Thyroid gland (tissue), 4 donors: ENCODE measurements around the gene VSTM5. TPM values are rescaled to one million over a fixed set of nuclear protein-coding genes. Genes with fewer than 3 reads are reported as not detected.

ENCODE experiments used
- DNase-seq, 2 donors: peaks; one replicate each; pipeline ENCODE4 v3.0.0-alpha.2; 2019
- H3K27ac ChIP-seq, 3 donors: fragments of 200-600 bp; sonication (generic); 1 replicate in 2 of 3; 2 replicates in 1 of 3; pipeline ENCODE4 v1.5.1; 2016 to 2019; ENCODE audit warnings: mild to moderate bottlenecking in 1 of 3, moderate library complexity in 1 of 3
- H3K27me3 ChIP-seq: fragments of 200-600 bp; sonication (generic); one replicate; pipeline ENCODE4 v1.5.1; 2019
- H3K36me3 ChIP-seq, 2 donors: fragments of 200-600 bp; sonication (generic); one replicate each; pipeline ENCODE4 v1.5.1; 2016 to 2019
- H3K4me1 ChIP-seq, 2 donors: fragments of 200-600 bp; sonication (generic); one replicate each; pipeline ENCODE4 v1.5.1; 2017 to 2019
- H3K4me3 ChIP-seq, 3 donors: fragments of 200-600 bp; sonication (generic); replicated peaks in 1 of 3; 1 replicate in 2 of 3; 2 replicates in 1 of 3; pipeline ENCODE4 v1.5.1; 2016; ENCODE audit warnings: mild to moderate bottlenecking in 1 of 3
- H3K9me3 ChIP-seq: fragments of 200-600 bp; sonication (generic); one replicate; pipeline ENCODE4 v1.5.1; 2017
- POLR2A ChIP-seq, 2 donors: fragments of 450-650 bp; IDR thresholded peaks; one replicate each; pipeline ENCODE4 v1.6.1; 2017; ENCODE audit warnings: antibody characterized with exemption in 2 of 2, mild to moderate bottlenecking in 2 of 2, moderate library complexity in 1 of 2
- WGBS, 2 donors: methylation state at CpG; one replicate each; pipeline ENCODE4 v1.1.5; 2017; 5-methylcytosine and 5-hydroxymethylcytosine counted together
- intact Hi-C: fragments of 100-400 bp; cut with DNase I; formaldehyde crosslinking; loops from one replicate; pipeline ENCODE4 v1.15.1; 2023
- total RNA-seq, 4 donors: library from RNA; depleted of rRNA; stranded (reverse); fragments of >200 nt; gene quantifications; one replicate each; pipeline ENCODE4 v1.2.3, GENCODE V29; 2016
- TF ChIP-seq, protein P1 (sequence below), 6 experiments: fragments of 200-600 bp in 3 of 6; fragments of 450-650 bp in 3 of 6; sonication (generic) in 3 of 6; IDR thresholded peaks; one replicate each; pipeline ENCODE4 v1.5.1; 2016 to 2019; ENCODE audit warnings: antibody characterized with exemption in 6 of 6, mild to moderate bottlenecking in 2 of 6, inconsistent platforms in 1 of 6, moderate library complexity in 1 of 6

VSTM5 gene
- total RNA-seq, 4 donors from 2014 or later: 0.67 TPM; not detected in 2

DNA sequence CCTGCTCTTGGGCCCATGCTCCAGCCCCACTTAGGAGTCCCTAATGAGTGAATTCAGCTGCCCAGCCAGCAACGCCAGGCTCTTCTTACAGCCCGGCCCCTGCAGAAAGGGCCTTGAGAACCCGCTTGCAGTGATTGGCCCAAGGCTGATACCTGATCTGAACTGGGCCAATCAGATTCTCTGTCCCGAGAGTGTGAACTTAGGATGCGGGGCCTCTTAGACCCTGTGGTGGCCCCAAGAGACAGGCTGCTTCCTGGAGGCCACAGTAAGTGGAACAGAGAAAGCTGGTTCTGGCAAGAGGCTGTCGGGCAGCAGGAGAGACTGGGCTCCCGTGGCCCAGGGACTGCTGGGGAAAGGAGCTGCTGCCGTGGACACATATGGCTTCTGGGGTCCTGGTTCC lies 11.5 kb downstream of the VSTM5 start:
- Histone ChIP-seq H3K27me3 (no peaks in the 10 kb centered on the region), H3K9me3 (no peaks in the 10 kb centered on the region), H3K36me3 (no peaks in the 10 kb centered on the region), H3K4me1 (no peaks in the 10 kb centered on the region), H3K4me3 (no peak overlapping the region), H3K27ac (no peak overlapping the region)
- DNase-seq: no peak
- 92 to 94% methylated on average over 6 to 8 of the region's 8 CpGs for WGBS, 2 donors
- intact Hi-C loops: no loop called here
- no peak for TF ChIP-seq POLR2A (IDR thresholded peaks at IDR 0.05)
- TF ChIP-seq, protein P1, sequence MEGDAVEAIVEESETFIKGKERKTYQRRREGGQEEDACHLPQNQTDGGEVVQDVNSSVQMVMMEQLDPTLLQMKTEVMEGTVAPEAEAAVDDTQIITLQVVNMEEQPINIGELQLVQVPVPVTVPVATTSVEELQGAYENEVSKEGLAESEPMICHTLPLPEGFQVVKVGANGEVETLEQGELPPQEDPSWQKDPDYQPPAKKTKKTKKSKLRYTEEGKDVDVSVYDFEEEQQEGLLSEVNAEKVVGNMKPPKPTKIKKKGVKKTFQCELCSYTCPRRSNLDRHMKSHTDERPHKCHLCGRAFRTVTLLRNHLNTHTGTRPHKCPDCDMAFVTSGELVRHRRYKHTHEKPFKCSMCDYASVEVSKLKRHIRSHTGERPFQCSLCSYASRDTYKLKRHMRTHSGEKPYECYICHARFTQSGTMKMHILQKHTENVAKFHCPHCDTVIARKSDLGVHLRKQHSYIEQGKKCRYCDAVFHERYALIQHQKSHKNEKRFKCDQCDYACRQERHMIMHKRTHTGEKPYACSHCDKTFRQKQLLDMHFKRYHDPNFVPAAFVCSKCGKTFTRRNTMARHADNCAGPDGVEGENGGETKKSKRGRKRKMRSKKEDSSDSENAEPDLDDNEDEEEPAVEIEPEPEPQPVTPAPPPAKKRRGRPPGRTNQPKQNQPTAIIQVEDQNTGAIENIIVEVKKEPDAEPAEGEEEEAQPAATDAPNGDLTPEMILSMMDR (IDR thresholded peaks at IDR 0.05): no peak

DNA sequence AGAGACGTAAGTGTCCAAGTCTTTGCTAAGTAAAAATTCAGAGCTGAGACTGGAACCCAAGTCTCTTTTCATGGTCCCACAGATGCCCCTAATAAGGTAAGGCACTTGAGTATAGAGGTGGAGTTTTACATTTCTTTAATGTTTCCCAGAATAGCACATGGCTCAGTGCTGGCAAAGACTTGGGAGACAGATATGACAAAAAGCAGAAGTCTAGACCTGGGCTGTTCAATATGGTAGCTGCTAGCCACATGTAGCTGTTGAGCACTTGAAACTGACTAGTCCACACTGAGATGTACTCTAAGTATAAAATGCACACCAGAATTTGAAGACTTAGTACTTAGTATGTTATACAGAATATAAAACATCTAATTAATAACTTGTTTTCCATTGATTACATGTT lies 17.6 kb downstream of the VSTM5 start:
- Histone ChIP-seq H3K36me3 (no peaks in the 10 kb centered on the region), H3K9me3 (no peaks in the 10 kb centered on the region), H3K4me1 (no peaks in the 10 kb centered on the region), H3K27me3 (no peaks in the 10 kb centered on the region), H3K4me3 (no peak overlapping the region), H3K27ac (no peak overlapping the region)
- no peak for DNase-seq
- intact Hi-C loops: no loop called here
- no peak for TF ChIP-seq POLR2A (IDR thresholded peaks at IDR 0.05)
- whole genome bisulfite sequencing, 2 donors: 86 to 96% methylated on average over 1 of the region's 1 CpG

DNA sequence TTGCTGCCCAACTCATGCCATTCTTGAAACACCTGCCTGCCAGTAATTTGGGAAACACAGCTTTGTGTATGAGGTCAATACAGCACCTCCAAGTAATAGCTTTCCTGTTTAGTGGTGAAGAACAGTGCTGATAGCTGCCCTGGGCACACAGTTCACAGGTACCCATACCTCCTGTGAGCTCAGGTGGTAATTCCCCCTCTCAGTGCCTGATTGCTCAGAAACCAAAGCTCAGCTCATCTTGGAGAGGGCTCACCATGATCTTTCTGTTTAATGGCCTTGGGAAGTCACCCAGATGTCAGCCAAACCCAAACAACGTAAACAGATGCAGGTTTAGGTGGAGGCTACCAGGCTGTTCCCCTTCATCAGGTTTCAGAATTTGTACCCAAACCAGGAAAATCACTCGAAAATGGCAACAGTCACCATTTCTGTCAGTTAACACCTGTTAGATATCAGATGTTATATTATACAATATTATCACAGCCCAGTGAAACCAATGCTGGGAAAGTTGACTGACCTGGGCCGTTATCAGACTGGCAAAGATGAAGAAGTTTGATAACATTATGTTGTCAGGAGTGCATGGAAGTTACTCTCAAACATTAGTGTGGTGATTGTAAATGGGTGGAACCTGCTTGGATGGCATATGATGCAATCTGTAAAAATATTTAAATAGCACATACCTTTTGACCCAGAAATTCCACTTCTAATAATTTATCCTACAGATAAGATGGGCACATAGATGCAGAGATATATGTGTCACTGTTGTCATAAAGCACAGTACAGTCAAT lies 18.9 kb downstream of the VSTM5 start:
- WGBS, 2 donors: 83 to 85% methylated on average over 3 of the region's 3 CpGs
- no peaks in the 10 kb centered on the region for H3K27me3 ChIP-seq
- H3K4me3 ChIP-seq: no peak overlapping the region
- H3K36me3 ChIP-seq: no peaks in the 10 kb centered on the region
- H3K27ac ChIP-seq: no peak overlapping the region
- DNase-seq: no peak
- H3K9me3 ChIP-seq: no peaks in the 10 kb centered on the region
- TF ChIP-seq, protein P1 (IDR thresholded peaks at IDR 0.05): no peak
- TF ChIP-seq POLR2A (IDR thresholded peaks at IDR 0.05): no peak
- H3K4me1 ChIP-seq: no peaks in the 10 kb centered on the region
- intact Hi-C loops: no loop called here

DNA sequence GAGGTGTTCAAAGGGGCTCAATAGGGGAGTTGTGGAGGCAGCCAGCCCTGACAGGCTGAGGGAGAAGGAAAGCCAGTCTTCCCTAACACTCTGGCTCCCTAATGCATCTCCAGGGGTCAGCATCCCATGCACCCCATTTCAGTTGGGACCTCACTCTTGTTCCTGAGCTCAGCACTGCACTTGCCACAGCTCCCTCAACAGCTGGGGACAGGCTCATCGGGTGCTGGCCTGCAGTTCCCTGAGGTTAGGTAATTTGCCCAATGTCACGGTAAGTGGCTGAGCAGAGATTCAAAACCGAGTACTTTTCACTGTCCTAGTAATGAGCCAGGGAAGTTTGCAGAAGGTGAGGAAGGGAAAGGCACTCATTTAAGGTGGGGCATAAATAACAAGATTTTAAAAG lies 20.8 kb downstream of the VSTM5 start:
- Histone ChIP-seq H3K9me3 (no peaks in the 10 kb centered on the region), H3K36me3 (no peaks in the 10 kb centered on the region), H3K27ac (no peak overlapping the region), H3K27me3 (no peaks in the 10 kb centered on the region), H3K4me3 (no peak overlapping the region), H3K4me1 (no peaks in the 10 kb centered on the region)
- WGBS, 2 donors: 73% methylated on average over 3 of the region's 3 CpGs
- TF ChIP-seq, protein P1 (IDR thresholded peaks at IDR 0.05): no peak
- TF ChIP-seq POLR2A (IDR thresholded peaks at IDR 0.05): no peak
- no peak for DNase-seq
- intact Hi-C loops: no loop called here

DNA sequence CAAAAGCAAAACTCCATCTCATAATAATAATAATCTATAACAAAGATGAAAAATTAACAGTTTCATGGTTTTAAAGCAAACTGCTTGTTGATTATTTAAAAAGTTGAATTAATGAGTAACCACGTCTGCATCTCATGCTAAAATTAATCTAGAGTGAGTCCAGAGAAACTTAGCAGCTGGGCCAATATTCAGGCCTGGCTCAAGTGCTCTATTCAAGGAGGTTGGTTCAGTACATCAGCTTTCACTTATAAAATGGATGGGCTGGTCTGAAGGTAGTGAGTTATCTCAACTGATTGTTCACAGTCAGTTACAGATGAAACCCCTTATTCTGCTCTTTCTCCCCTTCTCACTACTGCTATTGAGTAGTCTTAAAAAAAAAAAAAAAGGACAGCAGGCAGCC lies 23.1 kb downstream of the VSTM5 start:
- no peaks in the 10 kb centered on the region for H3K4me1 ChIP-seq
- H3K36me3 ChIP-seq: no peaks in the 10 kb centered on the region
- no peak overlapping the region for H3K27ac ChIP-seq
- H3K4me3 ChIP-seq: no peak overlapping the region
- 85 to 91% methylated on average over 1 of the region's 1 CpG for WGBS, 2 donors
- TF ChIP-seq, protein P1 (IDR thresholded peaks at IDR 0.05): no peak
- TF ChIP-seq POLR2A (IDR thresholded peaks at IDR 0.05): no peak
- intact Hi-C loops: no loop called here
- DNase-seq: no peak
- no peaks in the 10 kb centered on the region for H3K9me3 ChIP-seq
- no peaks in the 10 kb centered on the region for H3K27me3 ChIP-seq
